ENCODE results near the gene UGT1A1.
"Not testable (repeated sequence)": the region's sequence is repeated elsewhere in the genome, so short reads cannot be mapped to it uniquely, and the experiment has no call there.

The UGT1A1 gene

DNA sequence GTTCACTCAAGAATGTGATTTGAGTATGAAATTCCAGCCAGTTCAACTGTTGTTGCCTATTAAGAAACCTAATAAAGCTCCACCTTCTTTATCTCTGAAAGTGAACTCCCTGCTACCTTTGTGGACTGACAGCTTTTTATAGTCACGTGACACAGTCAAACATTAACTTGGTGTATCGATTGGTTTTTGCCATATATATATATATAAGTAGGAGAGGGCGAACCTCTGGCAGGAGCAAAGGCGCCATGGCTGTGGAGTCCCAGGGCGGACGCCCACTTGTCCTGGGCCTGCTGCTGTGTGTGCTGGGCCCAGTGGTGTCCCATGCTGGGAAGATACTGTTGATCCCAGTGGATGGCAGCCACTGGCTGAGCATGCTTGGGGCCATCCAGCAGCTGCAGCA is at the start of gene UGT1A1:
Gene UGT1A1 (plus strand): TSS at position 228 of the 400 bp plus-strand sequence. CDS start 18 bp downstream, at position 246.
- H3K27me3 ChIP-seq (ENCODE audit: control insufficient read depth, insufficient read depth, low read length), result no peaks in the 10 kb centered on the region
- H3K4me1 ChIP-seq (ENCODE audit: control insufficient read depth, insufficient read depth, low read length), result no peaks in the 10 kb centered on the region
- no peak within 1 kb of the TSS for H3K4me3 ChIP-seq (ENCODE audit: low read depth, low read length)
- no peaks in the 10 kb centered on the region for H3K36me3 ChIP-seq (ENCODE audit: control insufficient read depth, insufficient read depth, low read length)
- no peak within 1 kb of the TSS for H3K9ac ChIP-seq (ENCODE audit: low read depth, low read length)
- no peaks in the 10 kb centered on the region for H3K9me3 ChIP-seq (ENCODE audit: control insufficient read depth, insufficient read depth, low read length)

DNA sequence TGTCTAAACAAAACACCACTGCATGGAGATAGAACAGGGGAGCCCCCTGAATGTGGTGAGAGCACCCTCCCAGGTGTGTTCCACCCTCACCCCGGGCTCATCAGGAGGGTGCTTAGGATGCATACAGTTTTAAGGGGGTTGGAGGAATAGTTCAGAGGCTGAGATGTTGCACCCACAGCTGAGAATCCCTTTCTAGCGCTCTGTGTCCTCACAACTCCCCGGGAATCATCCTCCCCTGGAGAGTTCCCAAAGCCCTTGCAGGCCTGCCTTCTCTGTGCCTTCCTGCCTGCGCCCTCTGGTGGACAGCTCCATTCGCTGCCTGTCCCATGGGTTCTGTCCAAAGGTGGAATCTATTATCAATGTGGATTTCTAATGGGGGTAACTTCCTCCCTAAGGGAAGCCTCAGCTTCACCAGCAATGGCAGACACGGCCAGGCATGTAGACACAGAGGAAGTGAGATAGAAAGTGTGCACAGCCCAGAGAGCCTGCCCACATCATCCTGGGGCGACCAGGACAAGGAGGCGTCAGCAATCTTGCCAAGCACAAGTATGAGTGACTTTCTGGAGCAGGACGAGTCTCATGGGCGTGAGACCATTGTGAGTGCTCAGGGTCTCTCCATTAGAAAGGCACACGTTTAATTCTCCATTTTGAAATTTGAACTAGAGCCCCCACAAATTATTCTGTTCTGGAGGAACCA is 48.6 kb upstream of the UGT1A1 start:
- Histone ChIP-seq H3K4me1 (ENCODE audit: control insufficient read depth, insufficient read depth, low read length) (no peaks in the 10 kb centered on the region), H3K4me3 (ENCODE audit: low read depth, low read length) (no peak overlapping the region), H3K9ac (ENCODE audit: low read depth, low read length) (no peak overlapping the region), H3K27me3 (ENCODE audit: control insufficient read depth, insufficient read depth, low read length) (no peaks in the 10 kb centered on the region), H3K36me3 (ENCODE audit: control insufficient read depth, insufficient read depth, low read length) (no peaks in the 10 kb centered on the region), H3K9me3 (ENCODE audit: control insufficient read depth, insufficient read depth, low read length) (no peaks in the 10 kb centered on the region)

DNA sequence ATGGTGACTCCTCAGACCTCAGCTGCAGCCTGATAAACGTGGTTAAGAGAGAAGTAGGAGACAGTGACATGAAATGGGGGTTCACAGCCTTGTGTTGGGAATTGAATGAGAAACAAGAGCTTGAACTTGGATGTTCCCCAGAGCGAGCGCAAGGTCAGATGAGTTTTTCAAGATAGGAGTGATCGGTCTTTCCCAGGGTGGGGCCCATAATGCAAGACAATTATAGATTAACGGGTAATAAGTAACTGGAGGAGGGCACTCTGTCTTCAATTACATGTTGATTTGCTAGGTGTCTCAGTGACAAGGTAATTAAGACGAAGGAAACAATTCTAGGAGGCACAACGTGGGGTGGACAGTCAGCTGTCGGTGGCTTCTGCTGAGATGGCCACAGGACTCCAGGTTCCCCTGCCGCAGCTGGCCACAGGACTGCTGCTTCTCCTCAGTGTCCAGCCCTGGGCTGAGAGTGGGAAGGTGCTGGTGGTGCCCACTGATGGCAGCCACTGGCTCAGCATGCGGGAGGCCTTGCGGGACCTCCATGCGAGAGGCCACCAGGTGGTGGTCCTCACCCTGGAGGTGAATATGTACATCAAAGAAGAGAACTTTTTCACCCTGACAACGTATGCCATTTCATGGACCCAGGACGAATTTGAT is 47.3 kb upstream of the UGT1A1 start, which contains the start of gene UGT1A5:
Gene UGT1A5 (plus strand): TSS at position 297 of the 651 bp plus-strand sequence. CDS start 85 bp downstream, at position 382.
- Histone ChIP-seq H3K4me1 (ENCODE audit: control insufficient read depth, insufficient read depth, low read length) (no peaks in the 10 kb centered on the region), H3K4me3 (ENCODE audit: low read depth, low read length) (no peak within 1 kb of the TSS), H3K36me3 (ENCODE audit: control insufficient read depth, insufficient read depth, low read length) (no peaks in the 10 kb centered on the region), H3K27me3 (ENCODE audit: control insufficient read depth, insufficient read depth, low read length) (no peaks in the 10 kb centered on the region), H3K9ac (ENCODE audit: low read depth, low read length) (no peak within 1 kb of the TSS), H3K9me3 (ENCODE audit: control insufficient read depth, insufficient read depth, low read length) (no peaks in the 10 kb centered on the region)

DNA sequence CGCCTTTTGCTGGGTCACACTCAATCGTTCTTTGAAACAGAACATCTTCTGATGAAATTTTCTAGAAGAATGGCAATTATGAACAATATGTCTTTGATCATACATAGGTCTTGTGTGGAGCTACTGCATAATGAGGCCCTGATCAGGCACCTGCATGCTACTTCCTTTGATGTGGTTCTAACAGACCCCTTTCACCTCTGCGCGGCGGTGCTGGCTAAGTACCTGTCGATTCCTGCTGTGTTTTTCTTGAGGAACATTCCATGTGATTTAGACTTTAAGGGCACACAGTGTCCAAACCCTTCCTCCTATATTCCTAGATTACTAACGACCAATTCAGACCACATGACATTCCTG is 46.8 kb upstream of the UGT1A1 start:
- H3K4me1 ChIP-seq (ENCODE audit: control insufficient read depth, insufficient read depth, low read length), result no peaks in the 10 kb centered on the region
- H3K9me3 ChIP-seq (ENCODE audit: control insufficient read depth, insufficient read depth, low read length), result no peaks in the 10 kb centered on the region
- H3K4me3 ChIP-seq (ENCODE audit: low read depth, low read length), result no peak overlapping the region
- no peak overlapping the region for H3K9ac ChIP-seq (ENCODE audit: low read depth, low read length)
- no peaks in the 10 kb centered on the region for H3K27me3 ChIP-seq (ENCODE audit: control insufficient read depth, insufficient read depth, low read length)
- no peaks in the 10 kb centered on the region for H3K36me3 ChIP-seq (ENCODE audit: control insufficient read depth, insufficient read depth, low read length)

DNA sequence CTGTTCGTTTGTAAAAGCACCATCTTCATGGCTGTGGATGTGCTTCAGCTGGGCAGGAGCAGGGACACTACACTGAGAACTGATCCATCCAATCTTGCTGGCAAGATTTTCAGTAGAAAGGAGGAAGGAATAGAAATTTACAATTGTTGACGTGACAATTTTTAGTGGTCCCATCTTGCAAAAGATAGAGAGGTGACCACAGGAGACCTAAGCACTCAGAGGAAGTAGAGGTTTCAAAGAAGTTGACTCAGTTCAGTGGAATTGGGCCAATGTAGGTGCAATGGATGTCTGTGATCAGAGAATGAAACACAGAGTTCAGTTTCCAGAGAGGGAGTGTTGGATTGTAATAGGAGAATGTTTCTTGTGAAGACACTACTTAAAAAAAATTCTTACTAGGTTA is 45.9 kb upstream of the UGT1A1 start:
- no peaks in the 10 kb centered on the region for H3K4me1 ChIP-seq (ENCODE audit: control insufficient read depth, insufficient read depth, low read length)
- no peaks in the 10 kb centered on the region for H3K36me3 ChIP-seq (ENCODE audit: control insufficient read depth, insufficient read depth, low read length)
- no peaks in the 10 kb centered on the region for H3K27me3 ChIP-seq (ENCODE audit: control insufficient read depth, insufficient read depth, low read length)
- no peak overlapping the region for H3K4me3 ChIP-seq (ENCODE audit: low read depth, low read length)
- no peak overlapping the region for H3K9ac ChIP-seq (ENCODE audit: low read depth, low read length)
- no peaks in the 10 kb centered on the region for H3K9me3 ChIP-seq (ENCODE audit: control insufficient read depth, insufficient read depth, low read length)

DNA sequence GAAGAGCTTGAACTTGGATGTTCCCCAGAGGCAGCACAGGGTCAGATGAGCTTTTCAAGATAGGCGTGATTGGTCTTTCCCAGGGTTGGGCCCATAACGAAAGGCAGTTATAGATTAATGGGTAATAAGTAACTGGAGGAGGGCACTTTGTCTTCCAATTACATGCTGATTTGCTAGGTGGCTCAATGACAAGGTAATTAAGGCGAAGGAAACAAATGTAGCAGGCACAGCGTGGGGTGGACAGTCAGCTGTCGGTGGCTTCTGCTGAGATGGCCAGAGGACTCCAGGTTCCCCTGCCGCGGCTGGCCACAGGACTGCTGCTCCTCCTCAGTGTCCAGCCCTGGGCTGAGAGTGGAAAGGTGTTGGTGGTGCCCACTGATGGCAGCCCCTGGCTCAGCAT is 41.5 kb upstream of the UGT1A1 start, which contains the start of gene UGT1A4:
Gene UGT1A4 (plus strand): TSS at position 185 of the 400 bp plus-strand sequence. CDS start 85 bp downstream, at position 270.
- Histone ChIP-seq H3K4me3 (ENCODE audit: low read depth, low read length) (no peak within 1 kb of the TSS), H3K27me3 (ENCODE audit: control insufficient read depth, insufficient read depth, low read length) (no peaks in the 10 kb centered on the region), H3K9ac (ENCODE audit: low read depth, low read length) (no peak within 1 kb of the TSS), H3K36me3 (ENCODE audit: control insufficient read depth, insufficient read depth, low read length) (no peaks in the 10 kb centered on the region), H3K9me3 (ENCODE audit: control insufficient read depth, insufficient read depth, low read length) (no peaks in the 10 kb centered on the region), H3K4me1 (ENCODE audit: control insufficient read depth, insufficient read depth, low read length) (no peaks in the 10 kb centered on the region)

DNA sequence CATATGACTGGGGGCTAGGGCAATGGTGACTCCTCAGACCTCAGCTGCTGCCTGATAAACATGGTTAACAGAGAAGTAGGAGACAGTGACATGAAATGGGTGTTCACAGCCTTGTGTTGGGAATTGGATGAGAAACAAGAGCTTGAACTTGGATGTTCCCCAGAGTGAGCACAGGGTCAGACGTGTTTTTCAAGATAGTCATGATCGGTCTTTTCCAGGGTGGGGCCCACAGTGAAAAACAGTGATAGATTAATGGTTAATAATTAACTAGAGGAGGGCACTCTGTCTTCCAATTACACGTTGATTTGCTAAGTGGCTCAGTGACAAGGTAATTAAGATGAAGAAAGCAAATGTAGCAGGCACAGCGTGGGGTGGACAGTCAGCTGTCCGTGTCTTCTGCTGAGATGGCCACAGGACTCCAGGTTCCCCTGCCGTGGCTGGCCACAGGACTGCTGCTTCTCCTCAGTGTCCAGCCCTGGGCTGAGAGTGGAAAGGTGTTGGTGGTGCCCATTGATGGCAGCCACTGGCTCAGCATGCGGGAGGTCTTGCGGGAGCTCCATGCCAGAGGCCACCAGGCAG is 31.3 kb upstream of the UGT1A1 start, which contains the start of gene UGT1A3:
Gene UGT1A3 (plus strand): TSS at position 320 of the 579 bp plus-strand sequence. CDS start 85 bp downstream, at position 405.
- no peaks in the 10 kb centered on the region for H3K36me3 ChIP-seq (ENCODE audit: control insufficient read depth, insufficient read depth, low read length)
- H3K9ac ChIP-seq (ENCODE audit: low read depth, low read length), result no peak within 1 kb of the TSS
- no peak within 1 kb of the TSS for H3K4me3 ChIP-seq (ENCODE audit: low read depth, low read length)
- H3K9me3 ChIP-seq (ENCODE audit: control insufficient read depth, insufficient read depth, low read length), result no peaks in the 10 kb centered on the region
- no peaks in the 10 kb centered on the region for H3K4me1 ChIP-seq (ENCODE audit: control insufficient read depth, insufficient read depth, low read length)
- H3K27me3 ChIP-seq (ENCODE audit: control insufficient read depth, insufficient read depth, low read length), result no peaks in the 10 kb centered on the region

DNA sequence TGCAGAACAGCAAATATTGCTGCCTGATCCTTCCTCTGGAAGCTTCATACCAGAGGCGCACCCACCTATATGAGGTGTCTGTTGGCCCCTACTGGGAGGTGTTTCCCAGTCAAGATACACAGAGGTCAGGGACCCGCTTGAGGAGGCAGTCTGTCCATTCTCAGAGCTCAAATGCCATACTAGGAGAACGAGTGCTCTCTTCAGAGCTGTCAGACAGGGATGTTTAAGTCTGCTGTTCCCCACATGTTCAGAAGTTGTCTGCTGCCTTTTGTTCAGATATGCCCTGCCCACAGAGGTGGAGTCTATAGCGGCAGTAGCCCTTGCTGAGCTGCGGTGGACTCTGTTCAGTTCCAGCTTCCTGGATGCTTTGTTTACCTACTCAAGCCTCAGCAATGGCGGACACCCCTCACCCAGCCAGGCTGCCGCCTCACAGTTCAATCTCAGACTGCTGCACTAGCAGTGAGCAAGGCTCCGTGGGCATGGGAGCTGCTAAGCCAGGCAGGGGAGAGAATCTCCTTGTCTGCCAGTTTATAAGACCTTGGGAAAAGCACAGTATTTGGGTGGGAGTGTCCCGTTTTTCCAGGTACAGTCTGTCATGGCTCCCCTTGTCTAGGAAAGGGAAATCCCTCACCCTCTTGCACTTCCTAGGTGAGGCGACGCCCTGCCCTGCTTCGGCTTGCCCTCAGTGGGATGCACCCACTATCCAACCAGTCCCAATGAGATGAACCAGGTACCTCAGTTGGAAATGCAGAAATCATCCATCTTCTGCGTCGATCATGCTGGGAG is 23.0 kb upstream of the UGT1A1 start:
- H3K36me3 ChIP-seq (ENCODE audit: control insufficient read depth, insufficient read depth, low read length); H3K4me1 ChIP-seq (ENCODE audit: control insufficient read depth, insufficient read depth, low read length); H3K27me3 ChIP-seq (ENCODE audit: control insufficient read depth, insufficient read depth, low read length); H3K9ac ChIP-seq (ENCODE audit: low read depth, low read length); H3K4me3 ChIP-seq (ENCODE audit: low read depth, low read length); H3K9me3 ChIP-seq (ENCODE audit: control insufficient read depth, insufficient read depth, low read length): not testable (repeated sequence)

DNA sequence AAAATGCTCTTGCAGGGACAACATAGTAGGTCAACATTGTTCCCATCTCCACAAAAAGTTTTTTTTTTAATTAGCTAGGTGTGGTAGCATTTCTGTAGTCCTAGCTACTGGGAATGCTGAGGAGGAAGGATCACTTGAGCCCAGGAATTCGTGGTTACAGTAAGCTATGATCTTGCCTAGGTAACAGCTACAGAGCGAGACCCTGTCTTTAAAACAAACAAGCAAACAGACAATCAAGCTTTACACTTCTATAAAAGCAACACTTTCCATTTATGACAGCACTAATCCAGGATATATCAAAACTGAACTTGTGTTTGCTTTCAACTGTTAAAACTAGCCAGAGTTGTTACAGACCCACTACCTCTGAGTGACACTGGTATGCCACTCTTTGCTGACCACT is 19.2 kb upstream of the UGT1A1 start:
- H3K4me3 ChIP-seq (ENCODE audit: low read depth, low read length), result no peak overlapping the region
- H3K9ac ChIP-seq (ENCODE audit: low read depth, low read length), result no peak overlapping the region
- no peaks in the 10 kb centered on the region for H3K36me3 ChIP-seq (ENCODE audit: control insufficient read depth, insufficient read depth, low read length)
- H3K27me3 ChIP-seq (ENCODE audit: control insufficient read depth, insufficient read depth, low read length), result no peaks in the 10 kb centered on the region
- H3K4me1 ChIP-seq (ENCODE audit: control insufficient read depth, insufficient read depth, low read length), result no peaks in the 10 kb centered on the region
- H3K9me3 ChIP-seq (ENCODE audit: control insufficient read depth, insufficient read depth, low read length), result peaks cover 4% of the 10 kb centered on the region

DNA sequence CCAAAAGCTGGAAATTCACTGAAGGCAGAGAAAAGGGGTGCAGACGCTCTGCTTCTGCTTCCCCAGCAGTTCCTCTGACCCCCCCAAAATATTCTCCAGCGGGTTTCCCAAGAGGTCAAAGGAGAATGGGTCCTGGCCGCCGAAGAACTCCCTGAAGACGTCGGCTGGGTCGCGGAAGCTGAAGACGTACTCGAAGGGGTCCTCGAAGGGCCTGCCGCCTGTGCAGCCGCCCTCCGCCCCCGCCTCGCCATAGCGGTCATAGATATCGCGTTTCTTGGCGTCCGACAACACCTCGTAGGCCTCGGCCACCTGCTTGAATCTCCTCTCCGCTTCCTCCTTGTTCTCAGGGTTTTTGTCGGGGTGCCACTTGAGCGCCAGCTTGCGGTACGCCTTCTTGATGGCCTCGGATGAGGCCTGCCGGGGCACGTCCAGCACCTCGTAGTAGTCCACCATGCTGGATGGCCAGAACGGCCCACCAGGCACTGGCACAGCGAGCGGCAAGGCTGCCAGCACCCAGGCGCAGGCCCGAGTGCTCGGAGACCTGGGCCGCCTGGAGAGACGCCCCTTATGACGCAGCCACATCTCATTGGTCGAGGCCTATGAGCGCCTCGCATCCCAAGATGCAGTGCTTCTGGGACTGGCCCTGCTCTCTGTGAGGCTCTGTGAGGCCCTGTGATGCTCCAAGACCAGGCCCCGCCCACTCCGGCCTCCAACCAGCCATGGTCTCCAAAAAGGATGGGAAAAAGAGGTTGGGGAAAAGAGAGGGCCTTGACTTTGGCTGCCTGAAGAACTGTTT is 16.4 kb upstream of the UGT1A1 start:
- H3K27me3 ChIP-seq (ENCODE audit: control insufficient read depth, insufficient read depth, low read length), result no peaks in the 10 kb centered on the region
- no peak overlapping the region for H3K9ac ChIP-seq (ENCODE audit: low read depth, low read length)
- H3K9me3 ChIP-seq (ENCODE audit: control insufficient read depth, insufficient read depth, low read length), result no peaks in the 10 kb centered on the region
- no peaks in the 10 kb centered on the region for H3K4me1 ChIP-seq (ENCODE audit: control insufficient read depth, insufficient read depth, low read length)
- no peak overlapping the region for H3K4me3 ChIP-seq (ENCODE audit: low read depth, low read length)
- no peaks in the 10 kb centered on the region for H3K36me3 ChIP-seq (ENCODE audit: control insufficient read depth, insufficient read depth, low read length)
